Measurements from ENCODE around the gene F2RL1. TPM values are rescaled to one million over a fixed set of nuclear protein-coding genes. Genes with fewer than 3 reads are reported as not detected.

F2RL1 gene
- total and polyA plus RNA-seq, 7 experiments from 2014 or later: 0.48 to 6.2 (median 3.2) TPM

- Histone ChIP-seq H3K9me3 (ENCODE audit: control insufficient read depth in 2 of 3, low read length in 3 of 3) (no peaks in the 10 kb centered on the region), H3K27ac (ENCODE audit: low read depth, low read length) (no peak overlapping the region), H3K36me3 (ENCODE audit: control insufficient read depth in 2 of 3, insufficient read depth in 3 of 3, low read length in 3 of 3) (peaks cover 0 to 1% (median 0%) of the 10 kb centered on the region in 3 experiments), H3K4me1 (ENCODE audit: control insufficient read depth in 2 of 2, insufficient read depth in 2 of 2, low read length in 2 of 2) (no peaks in the 10 kb centered on the region), H3K4me3 (ENCODE audit: low read length) (no peak overlapping the region), H3K27me3 (ENCODE audit: control insufficient read depth in 2 of 2, insufficient read depth in 2 of 2, low read length in 2 of 2) (no peaks in the 10 kb centered on the region)
- peaks cover 0 to 22% (median 6%) of the 10 kb centered on the region in 5 donors for H3K27me3 Mint-ChIP-seq
- H3K9me3 Mint-ChIP-seq: no peaks in the 10 kb centered on the region
- ATAC-seq (no peak), DNase-seq (no peak)
- H3K27ac Mint-ChIP-seq: no peak overlapping the region
- ChIA-PET POLR2A (no interaction called here), CTCF (interaction anchor here (0.6 kb wide), 1 partner anchor 19 kb away, joined by 3 read pairs; no protein-coding TSS in a partner anchor)
- H3K36me3 Mint-ChIP-seq: peaks cover 0 to 10% (median 6%) of the 10 kb centered on the region in 5 donors
- intact Hi-C loops (cut with micrococcal nuclease): no loop called here
- peaks cover 0 to 3% (median 0%) of the 10 kb centered on the region in 7 donors for H3K4me1 Mint-ChIP-seq
- H3K4me3 Mint-ChIP-seq: no peak overlapping the region
Measured at GRCh38 chr5:76838481-76839261, 19.8 kb downstream of the F2RL1 start.

GRCh38 chr5:76841361-76841760 is 22.5 kb downstream of the F2RL1 start:
- no peaks in the 10 kb centered on the region for H3K9me3 Mint-ChIP-seq
- H3K27ac ChIP-seq (ENCODE audit: low read depth, low read length): no peak overlapping the region
- H3K4me3 Mint-ChIP-seq: no peak overlapping the region
- intact Hi-C loops (cut with micrococcal nuclease): no loop called here
- no peaks in the 10 kb centered on the region for H3K4me1 ChIP-seq (ENCODE audit: control insufficient read depth in 2 of 2, insufficient read depth in 2 of 2, low read length in 2 of 2)
- H3K27me3 Mint-ChIP-seq: peaks cover 0 to 24% (median 8%) of the 10 kb centered on the region in 5 donors
- no peaks in the 10 kb centered on the region for H3K36me3 ChIP-seq (ENCODE audit: control insufficient read depth in 2 of 3, insufficient read depth in 3 of 3, low read length in 3 of 3)
- H3K27me3 ChIP-seq (ENCODE audit: control insufficient read depth in 2 of 2, insufficient read depth in 2 of 2, low read length in 2 of 2): no peaks in the 10 kb centered on the region
- ATAC-seq: no peak
- CTCF ChIA-PET: interaction anchor here (0.7 to 1.2 kb wide), 2 partner anchors 67 to 1478 kb away, joined by 3 to 4 read pairs; no protein-coding TSS in a partner anchor
- H3K27ac Mint-ChIP-seq: no peak overlapping the region
- peaks cover 0 to 4% (median 0%) of the 10 kb centered on the region in 7 donors for H3K4me1 Mint-ChIP-seq
- DNase-seq: no peak
- POLR2A ChIA-PET: no interaction called here
- peaks cover 0 to 4% (median 3%) of the 10 kb centered on the region in 5 donors for H3K36me3 Mint-ChIP-seq
- no peak overlapping the region for H3K4me3 ChIP-seq (ENCODE audit: low read length)
- H3K9me3 ChIP-seq (ENCODE audit: control insufficient read depth in 2 of 3, low read length in 3 of 3): no peaks in the 10 kb centered on the region

GRCh38 chr5:76845890-76846289 is 27.1 kb downstream of the F2RL1 start:
- H3K36me3 Mint-ChIP-seq: peaks cover 0 to 4% (median 3%) of the 10 kb centered on the region in 5 donors
- H3K27me3 Mint-ChIP-seq: peaks cover 0 to 16% (median 4%) of the 10 kb centered on the region in 5 donors
- H3K4me1 ChIP-seq (ENCODE audit: control insufficient read depth in 2 of 2, insufficient read depth in 2 of 2, low read length in 2 of 2): peaks cover 0 to 20% of the 10 kb centered on the region in 2 donors
- CTCF ChIA-PET: no interaction called here
- intact Hi-C loops (cut with micrococcal nuclease): no loop called here
- no peak overlapping the region for H3K27ac Mint-ChIP-seq
- H3K4me1 Mint-ChIP-seq: peaks cover 13 to 17% (median 13%) of the 10 kb centered on the region in 7 donors
- no peak overlapping the region for H3K4me3 ChIP-seq (ENCODE audit: low read length)
- DNase-seq: no peak
- ATAC-seq: no peak
- no peak overlapping the region for H3K27ac ChIP-seq (ENCODE audit: low read depth, low read length)
- H3K9me3 Mint-ChIP-seq: no peaks in the 10 kb centered on the region
- no peaks in the 10 kb centered on the region for H3K9me3 ChIP-seq (ENCODE audit: control insufficient read depth in 2 of 3, low read length in 3 of 3)
- no peaks in the 10 kb centered on the region for H3K27me3 ChIP-seq (ENCODE audit: control insufficient read depth in 2 of 2, insufficient read depth in 2 of 2, low read length in 2 of 2)
- POLR2A ChIA-PET: no interaction called here
- no peak overlapping the region for H3K4me3 Mint-ChIP-seq
- H3K36me3 ChIP-seq (ENCODE audit: control insufficient read depth in 2 of 3, insufficient read depth in 3 of 3, low read length in 3 of 3): no peaks in the 10 kb centered on the region

- H3K4me3 Mint-ChIP-seq: peak within 1 kb of the TSS; percentile 56 to 82 (median 68)
- intact Hi-C loops (cut with micrococcal nuclease): loop anchor here (1.0 to 10.0 kb wide), 2 partner anchors 30 to 135 kb away; partner anchors contain the start of genes F2R (in 1 of the 2) and F2RL1 (in 1 of the 2)
- peaks cover 21 to 43% (median 35%) of the 10 kb centered on the region in 7 donors for H3K4me1 Mint-ChIP-seq
- DNase-seq (peak in 7 of 9 donors; percentile 20 to 56 (median 45)), ATAC-seq (peak; percentile 84)
- peak within 1 kb of the TSS; percentile 44 for H3K27ac ChIP-seq (ENCODE audit: low read depth, low read length)
- H3K4me1 ChIP-seq (ENCODE audit: control insufficient read depth in 2 of 2, insufficient read depth in 2 of 2, low read length in 2 of 2): peaks cover 0 to 25% of the 10 kb centered on the region in 2 donors
- no peaks in the 10 kb centered on the region for H3K9me3 ChIP-seq (ENCODE audit: control insufficient read depth in 2 of 3, low read length in 3 of 3)
- H3K4me3 ChIP-seq (ENCODE audit: low read length): no peak within 1 kb of the TSS
- H3K9me3 Mint-ChIP-seq: peaks cover 0 to 9% (median 0%) of the 10 kb centered on the region in 11 donors
- no peaks in the 10 kb centered on the region for H3K36me3 ChIP-seq (ENCODE audit: control insufficient read depth in 2 of 3, insufficient read depth in 3 of 3, low read length in 3 of 3)
- H3K27ac Mint-ChIP-seq: peak within 1 kb of the TSS; percentile 58 to 94 (median 81)
- ChIA-PET POLR2A (interaction anchor here (0.7 to 1.2 kb wide), 2 partner anchors 30 to 191 kb away, joined by 3 read pairs; no protein-coding TSS in a partner anchor), CTCF (no interaction called here)
- peaks cover 0 to 24% (median 0%) of the 10 kb centered on the region in 5 donors for H3K36me3 Mint-ChIP-seq
- no peaks in the 10 kb centered on the region for H3K27me3 ChIP-seq (ENCODE audit: control insufficient read depth in 2 of 2, insufficient read depth in 2 of 2, low read length in 2 of 2)
- peaks cover 0 to 2% (median 0%) of the 10 kb centered on the region in 5 donors for H3K27me3 Mint-ChIP-seq
Measured at GRCh38 chr5:76849419-76850291, 30.8 kb downstream of the F2RL1 start, which contains the start of gene S100Z. Gene S100Z (plus strand): TSS chr5:76850014. CDS start chr5:76875360, 25,346 bp downstream.

- ATAC-seq (no peak), DNase-seq (no peak)
- peaks cover 0 to 31% (median 0%) of the 10 kb centered on the region in 5 donors for H3K36me3 Mint-ChIP-seq
- ChIA-PET CTCF (no interaction called here), POLR2A (no interaction called here)
- H3K27me3 Mint-ChIP-seq: peaks cover 0 to under 1% (median 0%) of the 10 kb centered on the region in 5 donors
- Histone ChIP-seq H3K36me3 (ENCODE audit: control insufficient read depth in 2 of 3, insufficient read depth in 3 of 3, low read length in 3 of 3) (no peaks in the 10 kb centered on the region), H3K27me3 (ENCODE audit: control insufficient read depth in 2 of 2, insufficient read depth in 2 of 2, low read length in 2 of 2) (no peaks in the 10 kb centered on the region), H3K27ac (ENCODE audit: low read depth, low read length) (no peak overlapping the region), H3K9me3 (ENCODE audit: control insufficient read depth in 2 of 3, low read length in 3 of 3) (no peaks in the 10 kb centered on the region), H3K4me1 (ENCODE audit: control insufficient read depth in 2 of 2, insufficient read depth in 2 of 2, low read length in 2 of 2) (peaks cover 6 to 33% of the 10 kb centered on the region in 2 donors), H3K4me3 (ENCODE audit: low read length) (no peak overlapping the region)
- peaks cover 26 to 52% (median 43%) of the 10 kb centered on the region in 7 donors for H3K4me1 Mint-ChIP-seq
- H3K9me3 Mint-ChIP-seq: peaks cover 0 to 15% (median 0%) of the 10 kb centered on the region in 11 donors
- peak overlapping the region in 8 of 9 donors; percentile 13 to 94 (median 76) for H3K27ac Mint-ChIP-seq
- intact Hi-C loops (cut with micrococcal nuclease): loop anchor here (1.0 to 10.0 kb wide), 2 partner anchors 31 to 136 kb away; partner anchors contain the start of genes F2R (in 1 of the 2) and F2RL1 (in 1 of the 2)
- peak overlapping the region in 8 of 10 donors; percentile 7 to 80 (median 62) for H3K4me3 Mint-ChIP-seq
Measured at GRCh38 chr5:76850543-76851145, 31.8 kb downstream of the F2RL1 start.

Data from naive thymus-derived CD4-positive, alpha-beta T cell (primary cell).